NCI-H2171 treated with DMSO at 0.1 percent for 48 hours (cell line): ENCODE data around the gene LTO1.
A peak's percentile ranks its signal among the peaks of the same experiment; 100 is the strongest.
"Not testable (repeated sequence)": the region's sequence is repeated elsewhere in the genome, so short reads cannot be mapped to it uniquely, and the experiment has no call there.

Experiments
- DNase-seq: peaks from one replicate; lab custom pipeline; 2025; lab: John Stamatoyannopoulos, UW

LTO1 gene

DNA sequence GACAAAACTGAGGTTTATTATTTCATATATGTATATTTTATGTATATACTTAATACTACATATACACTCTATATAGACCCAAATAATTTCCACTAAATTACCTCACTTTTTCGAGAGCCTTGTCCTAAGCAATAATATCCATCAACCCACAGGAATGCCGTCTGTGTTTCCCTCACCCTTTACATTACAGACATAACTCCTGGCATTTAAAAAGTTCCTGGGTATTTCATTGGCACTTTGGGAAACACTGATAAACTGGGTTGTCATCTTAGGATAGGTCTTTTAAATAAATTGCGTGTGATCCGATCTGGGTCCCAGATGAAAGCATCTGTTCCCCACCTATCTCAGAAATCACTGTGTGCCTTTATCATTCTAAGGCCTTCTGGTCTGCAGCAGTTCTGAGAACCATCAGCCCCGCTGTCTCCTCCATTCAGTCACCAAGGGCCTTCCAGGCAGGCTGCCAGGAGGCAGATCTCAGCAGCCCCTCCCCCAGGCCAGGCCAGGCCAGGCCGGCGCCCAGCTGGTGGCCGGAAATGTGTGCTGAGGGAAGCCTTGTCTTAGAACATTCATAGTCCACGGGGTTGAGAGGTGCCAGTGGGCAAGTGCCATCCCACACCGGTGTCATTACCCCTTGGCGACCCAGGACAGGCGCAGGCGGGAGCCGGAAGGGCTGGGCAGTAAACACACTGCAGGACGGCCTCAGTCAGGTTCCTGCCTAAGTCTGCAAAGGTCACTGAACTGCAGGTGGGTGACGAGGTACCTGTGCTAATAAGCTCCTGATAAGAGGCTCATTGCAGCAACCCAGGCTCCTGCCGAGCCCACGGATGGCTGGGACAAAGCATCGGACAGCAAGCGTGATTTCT is 25.4 kb upstream of the LTO1 start:
- peak; percentile 54 for DNase-seq

GRCh38 chr11:69699213-69699612 is 24.1 kb upstream of the LTO1 start:
- DNase-seq: peak; percentile 88

DNA sequence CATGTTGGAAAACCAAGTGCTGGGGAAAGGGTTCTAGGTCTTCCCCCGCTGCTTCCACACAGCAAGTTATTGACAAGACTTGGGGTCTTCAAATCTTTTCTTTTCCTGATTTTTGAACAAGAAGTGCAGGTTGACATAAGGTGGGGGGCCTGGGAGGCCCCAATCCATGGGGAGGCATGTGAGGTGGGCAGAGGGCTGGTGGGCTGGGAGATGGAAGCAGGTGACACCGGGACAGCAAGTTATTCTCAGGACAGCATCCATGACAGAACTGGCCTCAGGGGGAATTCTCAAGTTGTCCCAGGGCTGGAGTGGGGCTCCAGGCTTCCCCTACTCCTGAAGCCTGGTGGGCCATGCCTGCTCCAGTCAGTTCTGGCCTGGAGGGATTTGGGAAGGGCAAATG is 23.2 kb upstream of the LTO1 start:
- no peak for DNase-seq

DNA sequence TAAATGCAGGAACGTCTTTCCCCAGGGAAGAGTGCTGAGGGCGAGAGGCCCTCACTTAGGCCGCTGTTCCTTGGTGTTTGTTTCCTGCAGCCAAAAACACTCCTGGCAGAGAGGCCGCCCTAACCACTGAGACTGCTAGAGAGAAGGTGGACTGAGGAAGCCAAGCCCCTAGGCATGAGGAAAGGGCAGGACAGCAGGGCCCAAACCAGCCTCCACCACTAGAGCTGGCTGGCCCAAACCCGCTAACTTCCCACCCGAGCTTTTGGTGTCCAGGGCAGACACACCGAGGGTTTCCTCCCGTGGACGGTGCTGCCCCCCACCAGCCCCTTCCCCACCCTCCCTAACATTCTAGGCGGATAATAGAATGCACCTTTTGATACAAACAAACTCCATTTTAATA is 22.7 kb upstream of the LTO1 start:
- DNase-seq: no peak

DNA sequence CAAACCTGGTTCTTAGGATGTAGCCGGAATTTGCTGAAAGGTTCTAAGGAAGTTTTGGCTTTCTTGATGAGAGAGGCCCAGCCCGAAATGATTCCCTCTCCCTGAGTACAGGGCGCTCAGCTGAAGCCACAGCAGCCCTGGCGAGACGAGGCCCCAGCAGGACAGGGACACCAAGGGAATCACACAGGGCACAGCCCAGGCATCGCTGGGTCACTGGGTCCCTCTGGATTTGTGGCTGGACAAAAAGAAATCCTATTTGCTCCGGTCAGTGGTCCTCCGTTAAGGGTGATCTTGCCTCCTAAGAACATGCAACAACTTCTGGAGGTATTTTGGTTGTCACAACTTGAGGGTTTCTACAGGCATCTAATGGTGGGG is 22.3 kb upstream of the LTO1 start:
- no peak for DNase-seq

DNA sequence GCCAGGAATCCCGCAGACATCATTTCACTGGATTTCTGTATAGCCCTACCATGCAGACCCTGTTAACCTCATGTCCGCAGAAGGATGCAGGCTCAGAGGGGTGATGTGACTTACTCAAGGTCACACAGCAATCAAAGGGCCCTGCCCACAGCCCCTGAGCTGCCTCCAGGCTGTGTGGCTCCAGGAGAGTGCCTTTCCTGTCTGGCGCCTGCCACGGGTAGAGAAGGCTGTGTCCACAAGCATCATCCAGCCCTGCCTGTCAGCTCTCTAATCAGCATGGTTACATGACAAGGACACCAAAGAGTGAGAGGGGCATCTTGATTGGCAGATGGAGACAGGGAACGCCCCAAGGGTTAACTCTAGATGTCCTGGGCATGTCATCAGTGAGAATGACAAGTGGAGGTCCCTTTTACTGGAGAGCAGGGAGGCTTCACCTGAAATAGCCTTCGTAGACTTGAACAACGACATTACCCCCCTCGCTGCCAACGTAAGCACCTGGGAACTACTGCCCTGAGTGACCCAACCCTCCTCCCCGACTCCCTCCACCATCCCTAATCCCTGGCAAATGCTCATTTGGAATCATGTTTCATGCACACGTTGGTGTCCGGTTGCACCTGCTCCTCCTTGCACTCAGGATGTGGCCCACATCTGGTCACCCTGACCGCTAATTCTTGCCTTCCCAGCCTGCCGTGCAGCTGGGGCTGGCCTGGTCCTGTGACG is 21.8 kb upstream of the LTO1 start:
- DNase-seq: peak; percentile 52

DNA sequence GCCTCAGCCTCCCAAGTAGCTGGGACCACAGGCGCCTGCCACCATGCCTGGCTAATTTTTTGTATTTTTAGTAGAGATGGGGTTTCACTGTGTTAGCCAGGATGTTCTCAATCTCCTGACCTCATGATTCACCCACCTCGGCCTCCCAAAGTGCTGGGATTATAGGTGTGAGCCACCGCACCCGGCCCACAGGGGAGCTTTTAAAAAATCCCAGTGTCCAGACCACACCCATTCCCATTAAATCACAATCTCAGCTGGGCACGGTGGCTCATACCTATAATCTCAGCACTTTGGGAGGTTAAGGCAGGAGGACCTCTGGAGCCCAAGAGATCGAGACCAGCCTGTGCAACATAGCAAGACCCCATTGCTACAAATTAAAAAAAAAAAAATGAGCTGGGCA is 20.8 kb upstream of the LTO1 start:
- DNase-seq: not testable (repeated sequence)

DNA sequence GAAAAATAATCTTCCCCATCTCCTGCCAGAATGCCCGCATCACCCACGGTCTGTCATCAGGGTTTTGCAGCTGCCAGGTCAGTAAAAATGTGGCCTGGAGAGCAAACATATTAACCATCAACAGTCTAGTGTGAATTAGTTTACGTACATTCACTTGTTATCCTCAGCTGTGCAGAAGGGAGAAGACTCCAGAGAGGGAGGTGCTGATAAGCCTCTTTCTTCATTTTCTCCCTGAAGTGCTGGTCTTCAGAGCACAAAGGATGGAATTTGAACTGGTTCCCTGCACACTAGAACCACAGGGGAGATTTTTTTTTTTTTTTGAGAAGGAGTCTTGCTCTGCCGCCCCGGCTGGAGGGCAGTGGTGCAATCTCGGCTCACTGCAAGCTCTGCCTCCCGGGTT is 20.4 kb upstream of the LTO1 start:
- no peak for DNase-seq

GRCh38 chr11:69694781-69695180 is 19.6 kb upstream of the LTO1 start:
- DNase-seq: peak; percentile 32

GRCh38 chr11:69692422-69692821 is 17.3 kb upstream of the LTO1 start:
- DNase-seq: no peak

- DNase-seq: no peak
Observed at GRCh38 chr11:69691463-69691862, 16.3 kb upstream of the LTO1 start.

GRCh38 chr11:69689484-69690319 is 14.5 kb upstream of the LTO1 start:
- DNase-seq: no peak

DNA sequence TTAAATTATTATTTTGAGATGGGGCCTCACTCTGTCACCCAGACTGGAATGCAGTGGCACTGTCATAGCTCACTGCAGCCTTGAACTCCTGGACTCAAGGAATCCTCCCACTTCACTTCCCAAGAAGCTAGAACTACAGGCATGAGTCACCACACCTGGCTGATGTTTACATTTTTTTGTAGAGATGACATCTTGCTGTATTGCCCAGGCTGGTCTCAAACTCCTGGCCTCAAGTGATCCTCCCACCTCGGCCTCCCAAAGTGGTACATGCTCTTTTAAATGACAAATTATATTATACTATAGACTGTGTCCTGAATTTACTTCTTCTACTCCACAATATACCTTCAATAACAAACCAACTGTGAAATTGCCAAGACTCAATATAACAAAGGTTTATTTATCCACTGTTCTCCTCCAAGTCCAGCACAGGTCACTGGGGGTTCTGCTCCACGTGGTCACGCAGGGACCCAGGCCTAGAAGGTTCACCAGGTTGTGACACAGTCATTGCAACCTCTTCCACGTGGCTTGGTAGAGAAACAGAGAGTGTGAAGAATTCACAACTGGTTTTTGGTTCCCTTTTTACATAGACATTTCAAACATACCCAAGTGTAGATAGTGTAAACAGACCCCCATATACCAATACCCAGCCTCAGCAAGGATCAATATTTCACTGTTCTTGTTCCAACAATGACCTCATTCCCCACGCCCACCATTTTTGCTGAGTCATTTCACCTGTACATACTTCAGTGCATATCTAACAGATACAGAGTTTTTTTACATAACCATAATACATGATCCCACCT is 13.0 kb upstream of the LTO1 start:
- peak; percentile 36 for DNase-seq

DNA sequence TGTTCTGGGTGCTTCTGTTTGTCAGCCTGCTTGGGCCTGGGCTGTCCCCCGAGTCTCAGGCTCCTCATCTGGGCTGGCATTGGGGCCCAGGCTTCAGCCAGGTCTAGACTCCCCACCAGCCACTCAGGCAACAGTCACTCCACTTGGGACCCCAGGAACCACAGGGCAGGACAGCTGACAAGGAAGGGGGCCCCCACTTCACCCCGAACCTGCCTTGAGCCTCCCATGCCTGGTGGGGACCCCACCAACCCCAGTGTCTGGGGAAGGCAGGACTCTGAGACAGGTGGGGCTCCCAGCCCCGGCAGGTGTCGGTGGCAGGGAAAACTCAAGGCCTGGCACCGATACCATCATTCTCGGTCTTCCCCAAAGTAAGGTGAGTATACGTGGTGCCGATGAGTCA is 11.7 kb upstream of the LTO1 start:
- DNase-seq: no peak

DNA sequence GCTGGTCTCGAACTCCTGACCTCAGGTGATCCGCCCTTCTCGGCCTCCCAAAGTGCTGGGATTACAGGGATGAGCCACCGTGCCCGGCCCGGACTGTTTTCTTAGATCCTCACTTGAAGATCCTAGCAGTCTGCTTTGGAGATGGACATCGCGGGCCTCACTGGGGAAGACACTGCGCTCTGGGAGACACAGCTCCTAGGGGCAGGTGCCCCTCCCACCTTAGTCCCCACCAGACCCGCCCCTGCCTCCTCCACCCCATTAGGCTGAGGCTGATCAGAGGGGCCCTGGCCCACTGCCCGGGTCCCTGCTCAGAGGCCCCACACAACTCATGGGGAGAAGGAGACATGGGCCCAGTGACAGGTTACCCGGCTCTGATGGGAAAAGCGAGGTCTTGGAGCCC is 11.3 kb upstream of the LTO1 start:
- DNase-seq: no peak

GRCh38 chr11:69685348-69685747 is 10.2 kb upstream of the LTO1 start:
- DNase-seq: no peak

DNA sequence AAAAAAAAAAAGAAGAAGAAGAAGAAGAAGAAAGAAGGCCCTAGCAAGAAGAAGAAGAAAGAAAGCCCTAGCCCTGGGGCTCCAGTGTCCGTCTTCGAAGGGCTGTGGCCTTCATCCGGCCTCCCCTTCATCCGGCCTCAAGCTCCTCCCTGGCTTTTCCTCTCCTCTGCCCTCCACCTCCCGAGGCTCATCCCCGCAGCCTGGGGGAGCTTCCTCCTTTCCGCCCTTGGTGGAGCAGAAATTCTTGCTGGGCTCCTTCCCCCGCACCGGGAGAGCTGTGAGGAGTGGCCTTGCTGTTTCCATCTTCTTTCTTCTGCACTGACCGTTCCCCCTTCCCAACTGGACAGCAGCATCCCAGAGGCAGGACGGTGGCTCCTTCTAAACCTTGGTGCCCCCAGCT is 9.5 kb upstream of the LTO1 start:
- DNase-seq: no peak

DNA sequence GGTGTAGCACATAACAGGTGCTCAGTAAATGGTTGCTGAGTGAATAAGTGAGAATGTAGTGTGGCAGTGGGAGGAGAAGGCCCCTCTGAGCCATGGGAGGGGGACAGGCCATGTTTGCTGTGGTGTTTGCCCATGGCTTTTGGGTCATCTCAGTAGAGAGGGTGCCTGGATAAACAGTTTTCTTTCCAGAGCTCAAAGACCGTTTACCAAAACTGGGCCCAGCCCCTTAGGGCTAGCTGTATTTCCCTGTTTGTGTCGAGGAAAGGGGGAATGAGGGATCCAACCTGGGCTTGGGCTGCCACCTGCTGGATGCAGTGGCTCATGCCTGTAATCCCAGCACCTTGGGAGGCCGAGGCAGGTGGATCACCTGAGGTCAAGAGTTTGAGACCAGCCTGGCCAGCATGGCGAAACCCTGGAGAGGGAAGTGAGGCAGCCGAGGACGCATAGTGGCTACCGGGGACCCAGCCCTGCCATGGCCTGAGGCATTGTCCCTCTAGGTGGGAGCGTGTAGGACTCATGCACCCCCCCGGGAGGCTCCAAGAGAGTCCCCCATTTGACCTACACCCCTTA is 8.7 kb upstream of the LTO1 start:
- peak; percentile 37 for DNase-seq

DNA sequence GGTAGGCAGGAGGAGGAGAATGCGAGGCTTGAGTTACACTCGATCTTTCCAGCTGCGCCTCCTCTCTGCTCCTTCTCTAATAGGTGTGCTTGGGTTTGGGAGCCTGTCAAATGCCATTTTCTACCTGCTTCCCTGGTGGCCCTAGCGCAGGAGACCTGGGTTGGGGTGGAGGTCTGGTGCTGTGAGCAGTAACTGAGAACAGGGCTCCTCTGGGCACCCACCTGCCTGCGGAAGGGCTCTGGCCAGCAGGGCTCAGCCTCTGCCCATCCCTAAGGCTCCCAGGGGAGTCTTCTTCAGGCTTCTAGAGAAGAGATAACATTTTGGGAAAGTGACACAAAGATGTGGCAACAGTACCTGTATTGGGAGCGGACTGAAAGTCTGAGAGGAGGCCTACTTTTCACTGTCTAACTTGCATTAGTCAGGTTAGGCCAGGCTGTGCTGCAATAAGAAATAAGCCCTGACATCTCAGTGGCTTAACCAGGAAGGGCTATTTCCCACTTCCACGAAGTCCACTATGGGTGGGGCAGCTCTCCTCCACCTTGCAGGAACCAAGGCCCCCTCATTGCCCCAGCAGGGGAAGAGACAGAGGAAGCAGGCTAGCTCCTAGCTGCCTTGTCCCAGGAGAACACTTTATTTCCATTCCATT is 7.7 kb upstream of the LTO1 start:
- DNase-seq: no peak

DNA sequence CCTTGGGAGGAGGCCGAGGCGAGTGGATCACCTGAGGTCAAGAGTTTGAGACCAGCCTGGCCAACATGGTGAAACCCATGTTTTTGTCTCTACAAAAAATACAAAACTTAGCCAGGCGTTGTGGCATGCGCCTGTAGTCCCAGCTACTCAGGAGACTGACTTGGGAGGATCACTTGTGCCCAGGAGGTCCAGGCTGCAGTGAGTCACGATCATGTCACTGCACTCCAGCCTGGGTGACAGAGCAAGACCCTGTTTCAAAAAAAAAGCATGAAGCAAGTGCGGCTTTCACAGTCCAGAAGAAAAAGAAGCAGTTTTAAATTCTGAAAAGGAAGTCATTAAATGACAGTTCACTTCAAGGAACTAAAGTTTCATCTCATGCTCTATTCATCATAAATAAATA is 7.1 kb upstream of the LTO1 start:
- no peak for DNase-seq

DNA sequence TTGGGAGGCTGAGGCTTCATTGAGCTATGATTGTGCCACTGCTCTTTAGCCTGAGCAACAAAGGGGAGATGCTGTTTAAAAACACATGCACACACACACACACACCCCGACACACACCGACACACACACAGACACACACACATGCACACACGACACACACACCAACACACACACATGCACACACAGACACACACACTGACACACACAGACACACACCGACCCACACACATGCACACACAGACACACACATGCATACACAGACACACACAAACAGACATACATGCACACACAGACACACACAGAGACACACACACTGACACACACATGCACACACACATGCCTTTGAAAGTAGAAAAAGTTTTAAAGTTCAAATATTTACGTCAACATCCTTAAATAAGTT is 5.5 kb upstream of the LTO1 start:
- no peak for DNase-seq
